ENCODE measurements around the gene FMNL3.

The FMNL3 gene

GRCh38 chr12:49702009-49702408, 5.2 kb downstream of the FMNL3 start:
- ChIA-PET CTCF (no interaction called here), POLR2A (ENCODE audit: low non-redundant PET) (no interaction called here)
- TF ChIP-seq CTCF (conservative IDR thresholded peaks at IDR 0.05; ENCODE audit: low read depth): no peak
- no peak overlapping the region for H3K27ac ChIP-seq
- no peak for DNase-seq (ENCODE audit: low spot score)

- DNase-seq (ENCODE audit: low spot score): no peak
- H3K27ac ChIP-seq: no peak overlapping the region
- ChIA-PET POLR2A (ENCODE audit: low non-redundant PET) (no interaction called here), CTCF (interaction anchor here (1.1 kb wide), 1 partner anchor 351 kb away, joined by 3 read pairs; no protein-coding TSS in a partner anchor)
- no peak for TF ChIP-seq CTCF (conservative IDR thresholded peaks at IDR 0.05; ENCODE audit: low read depth)
Measured at GRCh38 chr12:49698619-49699545, 8.3 kb downstream of the FMNL3 start.

DNA sequence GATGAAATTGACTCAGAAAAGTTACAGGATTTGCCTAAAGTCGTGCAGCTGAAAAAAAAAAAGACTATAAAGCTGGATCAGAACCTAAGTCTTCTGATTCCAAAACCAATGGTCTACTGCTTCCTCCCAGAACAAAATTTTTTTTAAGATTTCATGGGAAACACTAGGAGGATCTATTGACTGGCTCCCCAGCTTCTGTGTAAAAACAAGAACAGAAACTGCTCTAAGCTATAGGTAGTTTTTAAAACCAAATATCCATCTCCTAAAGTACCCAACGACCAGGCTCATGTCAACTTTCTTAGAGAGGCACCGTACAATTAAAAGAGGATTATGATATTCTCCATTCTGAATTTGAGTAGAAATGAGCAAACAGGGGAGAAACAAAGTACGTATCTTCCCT, 9.4 kb downstream of the FMNL3 start:
- ChIA-PET CTCF (interaction anchor here (1.0 to 1.1 kb wide), 2 partner anchors 339 to 350 kb away, joined by 3 read pairs; no protein-coding TSS in a partner anchor), POLR2A (ENCODE audit: low non-redundant PET) (no interaction called here)
- TF ChIP-seq CTCF (conservative IDR thresholded peaks at IDR 0.05; ENCODE audit: low read depth): no peak
- H3K27ac ChIP-seq: no peak overlapping the region
- no peak for DNase-seq (ENCODE audit: low spot score)

- H3K27ac ChIP-seq: no peak overlapping the region
- ChIA-PET CTCF (no interaction called here), POLR2A (ENCODE audit: low non-redundant PET) (no interaction called here)
- no peak for TF ChIP-seq CTCF (conservative IDR thresholded peaks at IDR 0.05; ENCODE audit: low read depth)
- no peak for DNase-seq (ENCODE audit: low spot score)
Measured at GRCh38 chr12:49696723-49697122, 10.5 kb downstream of the FMNL3 start.

DNA sequence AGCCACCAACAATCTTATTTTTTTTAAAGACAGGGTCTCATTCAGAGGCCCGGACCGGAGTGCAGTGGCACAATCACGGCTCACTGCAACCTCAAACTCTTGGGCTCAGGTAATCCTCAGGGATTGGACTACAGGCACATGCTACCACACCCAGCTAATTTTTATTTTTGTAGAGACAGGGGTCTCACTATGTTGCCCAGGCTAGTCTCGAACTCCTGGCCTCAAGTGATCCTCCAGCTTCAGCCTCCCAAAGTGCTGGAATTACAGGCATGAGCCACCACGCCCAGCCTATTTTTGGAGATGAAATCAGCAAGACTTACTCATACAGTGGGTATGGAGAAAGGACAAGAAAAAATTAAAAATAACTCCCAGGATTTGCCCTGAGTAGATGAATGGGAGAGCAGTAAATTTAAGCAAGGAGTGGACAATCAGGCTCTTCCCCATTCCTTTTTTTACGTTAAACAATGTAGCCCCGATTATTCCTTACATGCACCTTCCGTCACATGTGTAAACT, 13.2 kb downstream of the FMNL3 start:
- H3K27ac ChIP-seq: no peak overlapping the region
- ChIA-PET POLR2A (ENCODE audit: low non-redundant PET) (no interaction called here), CTCF (interaction anchor here (0.7 kb wide), 1 partner anchor 60 kb away, joined by 3 read pairs; no protein-coding TSS in a partner anchor)
- DNase-seq (ENCODE audit: low spot score): no peak
- no peak for TF ChIP-seq CTCF (conservative IDR thresholded peaks at IDR 0.05; ENCODE audit: low read depth)

- no peak for TF ChIP-seq CTCF (conservative IDR thresholded peaks at IDR 0.05; ENCODE audit: low read depth)
- ChIA-PET CTCF (no interaction called here), POLR2A (ENCODE audit: low non-redundant PET) (no interaction called here)
- H3K27ac ChIP-seq: no peak overlapping the region
- no peak for DNase-seq (ENCODE audit: low spot score)
Measured at GRCh38 chr12:49692851-49693250, 14.4 kb downstream of the FMNL3 start.

Data from RWPE1 (cell line).